Colon (tissue), 2 donors: Measurements from ENCODE around the gene LZTR1.
"Not testable (repeated sequence)": the region's sequence is repeated elsewhere in the genome, so short reads cannot be mapped to it uniquely, and the experiment has no call there.

Source experiments
- FAIRE-seq: peaks from 2 replicates; lab custom pipeline; 2012; peaks lifted over from hg19 to GRCh38; lab: Jason Lieb, UNC
- donor health status: control.
- donor health status: control.

LZTR1 gene

DNA sequence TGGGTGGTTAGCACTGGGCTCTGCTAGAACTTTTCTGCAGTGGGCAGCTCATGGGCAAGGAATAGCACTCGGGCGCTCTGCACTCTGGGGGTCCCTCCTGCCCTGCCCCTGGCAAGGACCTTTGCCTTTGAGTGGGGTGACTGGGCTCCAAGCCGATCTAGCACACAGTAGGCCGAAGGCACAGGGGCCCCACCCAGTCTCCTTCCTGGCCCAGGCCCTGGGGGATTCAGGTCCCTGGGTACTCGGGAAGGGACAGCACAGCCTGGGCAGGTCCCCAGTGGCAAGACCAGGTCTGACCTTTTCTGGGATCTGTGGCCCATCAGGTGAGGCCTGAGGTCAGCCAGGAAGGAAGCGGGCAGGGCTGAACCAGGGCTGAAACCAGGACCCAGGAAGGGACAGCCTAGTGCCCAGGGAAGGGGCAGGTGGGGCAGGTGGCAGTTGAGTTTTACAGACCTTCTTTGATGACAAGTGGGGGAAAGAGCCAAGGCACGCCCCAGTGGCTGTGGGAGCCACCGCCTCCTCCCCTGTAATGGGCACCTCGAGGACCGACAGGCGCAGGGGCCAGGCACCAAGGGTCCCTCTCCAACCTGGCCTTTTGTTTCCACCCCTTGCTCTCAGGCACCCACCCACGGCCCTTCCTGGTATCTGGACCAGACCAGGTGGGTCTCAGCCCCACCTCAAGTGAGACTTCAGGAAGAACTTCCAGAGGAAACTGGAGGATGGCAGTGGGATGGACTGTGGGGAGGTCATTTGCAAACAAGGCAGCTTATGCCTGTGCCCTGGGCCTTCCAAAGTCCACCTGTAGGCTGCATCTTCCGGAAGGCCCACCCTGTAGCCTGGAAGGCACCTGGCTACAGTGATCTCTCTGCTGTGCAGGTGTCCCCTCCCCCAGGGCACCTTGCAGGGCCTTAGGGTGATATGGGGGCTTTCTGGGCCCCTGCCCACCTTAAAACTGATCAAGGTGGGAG, 15.9 kb upstream of the LZTR1 start:
- no peak for FAIRE-seq

DNA sequence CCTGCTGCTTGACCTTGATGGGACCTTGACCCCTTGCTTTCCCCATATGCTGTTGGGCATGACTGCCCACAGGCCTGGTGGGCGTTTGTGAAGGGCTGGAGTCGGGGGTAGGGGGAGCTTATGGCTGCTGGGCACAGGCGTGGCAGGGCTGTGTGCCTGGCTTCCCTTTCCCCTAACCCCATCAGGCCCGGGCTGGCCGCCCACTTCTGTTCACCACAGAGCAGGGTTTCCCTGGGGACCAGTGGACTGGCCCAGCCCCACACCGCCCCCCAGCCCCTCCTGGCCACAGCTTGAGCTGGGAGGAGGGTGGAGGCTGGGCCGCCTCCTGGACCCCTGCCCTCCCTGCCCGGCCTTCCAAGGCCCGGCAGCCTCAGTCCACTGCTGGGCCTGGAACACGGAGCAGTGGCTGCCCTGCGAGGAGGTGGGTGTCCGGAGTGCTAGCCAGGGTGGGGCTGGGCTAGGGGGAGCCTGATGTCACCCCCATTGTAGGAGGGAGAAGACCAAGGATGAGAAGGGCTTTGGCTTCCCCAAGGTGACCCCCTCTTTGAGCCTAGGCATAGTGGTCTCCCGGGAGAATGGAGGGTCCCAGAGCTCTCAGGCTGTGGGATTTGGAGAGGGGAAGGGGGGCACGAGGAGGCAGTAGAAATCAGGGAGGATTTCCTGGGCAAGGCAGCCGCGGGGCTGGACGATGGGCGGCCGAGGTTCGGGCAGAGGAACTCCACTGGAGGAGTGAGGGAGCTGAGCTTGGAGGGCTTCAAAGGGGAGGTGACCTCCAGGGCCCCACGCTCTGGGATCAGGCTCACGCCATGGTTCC, 15.0 kb upstream of the LZTR1 start, which contains the start of gene AIFM3:
Gene AIFM3, plus strand, starts transcription at position 373 of the 814 bp plus-strand sequence. CDS start 690 bp downstream, outside the sequence.
- FAIRE-seq = no peak

DNA sequence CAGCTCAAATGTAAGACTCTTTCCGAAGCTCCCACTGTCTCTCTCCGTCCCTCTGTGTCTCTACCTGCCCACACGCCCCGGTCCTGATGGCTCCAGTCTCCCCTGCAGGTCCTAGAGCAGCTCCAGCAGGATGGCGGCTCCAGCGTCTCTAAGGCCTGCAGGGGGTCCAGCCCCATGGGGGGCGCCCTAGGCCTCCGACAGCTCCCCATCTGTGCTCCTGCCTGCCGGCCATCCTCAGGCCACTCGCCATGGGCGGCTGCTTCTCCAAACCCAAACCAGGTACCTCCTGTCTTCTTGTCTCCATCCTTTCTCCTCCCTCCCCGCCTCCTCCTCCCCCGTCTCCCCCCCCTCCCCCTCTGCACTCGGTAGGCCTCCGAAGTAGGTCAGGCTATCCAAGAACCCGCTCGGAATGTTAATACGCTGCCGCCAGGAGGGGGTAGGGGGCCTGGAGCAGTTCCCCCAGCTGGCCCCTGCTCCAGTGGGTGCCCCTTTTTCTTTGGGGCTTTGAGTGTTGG, 14.3 kb upstream of the LZTR1 start:
- no peak for FAIRE-seq

DNA sequence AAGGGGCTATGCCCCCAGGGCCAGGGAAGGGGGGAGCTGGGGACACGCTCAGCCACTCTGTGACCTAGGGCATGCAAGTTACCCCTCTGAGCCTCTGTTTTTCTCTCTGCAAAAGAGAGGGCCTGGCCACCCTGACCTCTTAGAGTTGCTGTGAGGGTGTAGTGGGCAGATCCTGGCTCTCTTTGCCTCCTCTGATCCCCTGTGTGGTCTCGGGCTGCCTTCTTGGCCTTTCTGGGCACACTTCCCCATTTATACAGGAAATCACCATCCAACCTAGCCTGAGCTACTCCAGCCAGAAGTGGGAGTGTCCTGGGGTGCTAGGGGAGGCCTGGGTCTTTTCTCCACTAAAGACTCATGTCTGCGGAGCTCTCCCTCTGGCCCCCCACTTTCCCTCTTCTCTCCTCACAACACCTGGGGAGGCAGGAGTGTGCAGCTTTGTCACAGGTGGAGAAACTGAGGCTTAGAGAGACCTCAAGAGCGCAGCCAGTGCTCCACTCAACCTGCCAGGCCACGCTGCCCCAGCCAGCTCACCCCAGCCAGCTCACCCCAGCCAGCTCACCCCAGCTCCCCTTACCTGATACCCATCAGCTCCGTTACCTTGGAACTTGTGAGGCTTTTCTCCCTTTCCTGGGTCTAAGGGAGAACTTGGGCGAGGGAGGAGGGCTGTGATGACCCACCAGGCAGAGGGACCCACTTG, 13.7 kb upstream of the LZTR1 start:
- no peak for FAIRE-seq

DNA sequence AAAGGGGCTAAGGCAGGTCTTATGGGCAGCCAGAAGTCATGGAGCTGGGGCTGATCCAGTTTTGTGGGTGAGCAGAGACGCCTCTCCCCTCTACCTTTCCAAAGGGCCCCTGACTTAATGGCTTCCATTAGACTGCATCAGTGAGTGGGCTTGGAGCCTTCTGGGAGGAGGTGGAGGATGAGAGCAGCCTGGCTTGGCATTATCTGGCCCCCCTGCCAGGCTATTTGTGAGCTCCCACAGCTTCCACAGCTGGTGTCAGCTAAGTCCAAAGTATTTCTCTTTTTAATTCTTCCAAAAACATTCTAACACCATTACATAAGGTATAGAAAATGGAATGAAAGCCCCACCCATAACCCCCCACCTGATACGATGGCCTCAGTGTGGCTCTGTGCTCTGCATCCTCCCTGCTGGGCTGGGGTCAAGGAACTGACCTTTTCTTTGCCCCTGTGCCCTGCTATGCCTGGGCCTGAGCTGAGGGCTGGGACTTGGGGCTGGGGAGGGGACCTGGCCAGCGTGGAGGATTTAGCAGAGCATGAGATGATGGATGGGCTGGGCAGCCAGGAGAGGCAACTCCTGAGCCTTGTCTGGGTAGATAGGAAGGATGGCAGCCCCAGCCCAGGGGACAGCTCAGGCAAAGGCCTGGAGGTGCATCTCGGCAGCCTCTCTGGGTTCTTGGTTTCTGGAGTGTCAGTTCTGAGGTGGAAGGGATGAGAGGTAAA, 11.0 kb upstream of the LZTR1 start:
- no peak for FAIRE-seq

DNA sequence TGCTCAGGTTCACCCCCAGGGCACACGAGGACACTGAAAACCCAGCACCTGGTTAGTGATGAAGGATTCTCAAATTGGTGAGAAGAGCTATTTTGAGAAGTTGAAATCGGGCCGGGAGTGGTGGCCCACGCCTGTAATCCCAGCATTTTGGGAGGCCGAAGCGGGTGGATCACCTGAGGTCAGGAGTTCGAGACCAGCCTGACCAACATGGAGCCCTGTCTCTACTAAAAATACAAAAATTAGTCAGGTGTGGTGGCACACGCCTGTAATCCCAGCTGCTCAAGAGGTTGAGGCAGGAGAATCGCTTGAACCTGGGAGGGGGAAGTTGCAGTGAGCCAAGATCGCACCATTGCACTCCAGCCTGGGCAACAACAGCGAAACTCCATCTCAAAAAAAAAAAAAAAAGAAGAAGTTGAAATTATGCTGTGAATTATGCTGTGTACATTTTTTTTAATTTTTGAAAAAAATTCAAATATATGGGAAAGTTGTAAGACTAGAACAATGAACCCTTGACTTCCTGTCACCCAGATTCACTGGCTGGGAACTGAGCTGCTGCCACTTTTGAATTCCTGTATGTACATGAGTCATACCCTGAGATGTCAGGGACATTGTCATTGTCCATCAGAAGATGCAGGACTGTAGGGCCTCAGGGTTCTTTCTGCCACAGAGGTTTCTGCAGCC, 9.9 kb upstream of the LZTR1 start:
- not testable (repeated sequence) for FAIRE-seq

DNA sequence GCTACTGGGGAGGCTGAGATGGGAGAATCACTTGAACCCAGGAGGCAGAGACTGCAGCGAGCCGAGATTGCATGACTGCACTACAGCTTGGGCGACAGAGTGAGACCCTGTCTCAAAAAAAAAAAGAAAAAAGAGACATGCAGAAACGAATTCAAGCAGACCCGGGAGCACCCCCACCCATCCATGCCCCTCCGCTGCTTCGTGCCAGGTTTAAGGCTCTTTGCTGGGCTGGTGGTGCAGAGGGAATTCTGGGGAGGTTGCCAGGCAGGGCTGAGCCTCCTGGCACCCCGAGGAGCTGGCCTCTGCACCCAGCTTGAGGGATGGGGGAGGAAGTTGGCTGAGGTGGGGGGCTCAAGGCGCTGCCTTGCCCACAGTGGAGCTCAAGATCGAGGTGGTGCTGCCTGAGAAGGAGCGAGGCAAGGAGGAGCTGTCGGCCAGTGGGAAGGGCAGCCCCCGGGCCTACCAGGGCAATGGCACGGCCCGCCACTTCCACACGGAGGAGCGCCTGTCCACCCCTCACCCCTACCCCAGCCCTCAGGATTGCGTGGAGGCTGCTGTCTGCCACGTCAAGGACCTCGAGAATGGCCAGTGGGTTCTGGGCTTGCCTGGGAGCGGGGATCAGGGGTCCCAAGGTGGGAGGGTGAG, 9.0 kb upstream of the LZTR1 start:
- FAIRE-seq = no peak

DNA sequence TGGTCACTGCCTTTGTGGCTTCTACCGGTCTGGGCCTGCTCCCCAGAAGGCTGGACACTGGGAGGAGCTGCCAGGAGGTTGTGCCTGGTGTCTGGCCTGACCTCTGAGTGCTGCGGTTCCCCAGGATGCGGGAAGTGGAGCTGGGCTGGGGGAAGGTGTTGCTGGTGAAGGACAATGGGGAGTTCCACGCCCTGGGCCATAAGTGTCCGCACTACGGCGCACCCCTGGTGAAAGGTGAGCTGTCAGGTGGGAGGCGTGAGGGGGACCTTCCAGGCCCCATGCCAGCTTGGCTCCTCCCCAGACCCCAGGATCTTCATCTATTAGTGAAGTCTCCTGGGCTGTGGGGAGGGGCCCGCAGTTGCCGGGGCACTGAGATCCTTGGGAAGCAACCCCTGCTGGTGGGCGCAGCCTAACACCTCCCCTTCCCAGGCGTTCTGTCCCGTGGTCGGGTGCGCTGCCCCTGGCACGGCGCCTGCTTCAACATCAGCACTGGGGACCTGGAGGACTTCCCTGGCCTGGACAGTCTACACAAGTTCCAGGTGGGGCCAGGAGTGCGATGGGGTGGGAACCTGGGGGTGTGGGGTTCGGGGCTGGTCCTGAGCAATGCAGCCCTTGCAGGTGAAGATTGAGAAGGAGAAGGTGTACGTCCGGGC, 8.3 kb upstream of the LZTR1 start:
- FAIRE-seq = no peak

DNA sequence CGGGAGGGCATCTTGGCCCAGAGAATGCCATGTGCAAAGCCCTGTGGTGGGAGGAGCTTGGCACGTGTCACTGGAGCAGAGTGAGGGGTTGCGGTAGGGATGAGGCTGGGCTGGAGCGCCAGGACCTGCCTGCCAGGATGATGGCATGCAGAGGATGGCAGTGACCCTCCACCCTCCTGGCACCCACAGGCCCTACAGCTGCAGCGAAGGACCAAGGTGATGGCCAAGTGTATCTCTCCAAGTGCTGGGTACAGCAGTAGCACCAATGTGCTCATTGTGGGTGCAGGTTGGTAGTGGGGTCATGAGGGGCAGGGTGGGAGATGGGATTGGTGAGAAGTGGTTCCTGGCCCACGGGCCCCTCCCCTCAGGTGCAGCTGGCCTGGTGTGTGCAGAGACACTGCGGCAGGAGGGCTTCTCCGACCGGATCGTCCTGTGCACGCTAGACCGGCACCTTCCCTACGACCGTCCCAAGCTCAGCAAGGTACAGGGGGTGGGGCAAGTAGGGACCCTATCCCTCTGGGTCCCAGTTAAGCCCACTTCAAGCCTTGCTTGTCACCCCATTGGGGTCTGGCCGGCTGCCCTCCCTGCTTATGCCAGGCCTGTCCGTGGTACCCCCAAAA, 7.7 kb upstream of the LZTR1 start:
- no peak for FAIRE-seq

DNA sequence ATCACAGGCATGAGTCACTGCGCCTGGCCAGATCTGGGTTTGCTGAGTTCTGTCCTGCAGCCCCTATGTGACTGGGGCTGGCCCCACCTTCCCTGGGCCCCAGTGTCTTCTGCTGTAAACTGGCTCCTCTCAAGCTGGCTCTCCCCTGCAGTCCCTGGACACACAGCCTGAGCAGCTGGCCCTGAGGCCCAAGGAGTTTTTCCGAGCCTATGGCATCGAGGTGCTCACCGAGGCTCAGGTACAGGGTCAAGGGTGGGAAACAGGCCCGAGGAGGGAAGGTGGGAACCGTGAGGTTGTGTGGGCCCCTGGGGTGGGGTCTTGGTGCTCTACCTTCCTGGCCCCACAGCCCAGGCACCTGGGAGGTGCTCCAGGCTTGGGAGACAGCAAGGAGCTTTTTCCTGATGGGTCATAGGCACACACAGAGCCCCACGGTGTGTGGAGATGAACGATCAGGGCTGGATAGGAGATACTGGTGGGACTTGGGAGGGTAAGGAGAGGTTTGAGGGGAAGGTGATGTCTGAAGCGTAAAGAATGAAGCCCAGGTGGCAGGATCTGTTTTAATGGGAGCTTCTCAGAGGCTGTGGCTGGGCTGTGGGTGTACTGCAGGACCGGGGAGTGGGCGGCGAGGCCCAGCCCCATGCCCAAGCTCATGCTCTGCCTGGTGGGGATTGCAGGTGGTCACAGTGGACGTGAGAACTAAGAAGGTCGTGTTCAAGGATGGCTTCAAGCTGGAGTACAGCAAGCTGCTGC, 6.4 kb upstream of the LZTR1 start:
- FAIRE-seq = no peak

DNA sequence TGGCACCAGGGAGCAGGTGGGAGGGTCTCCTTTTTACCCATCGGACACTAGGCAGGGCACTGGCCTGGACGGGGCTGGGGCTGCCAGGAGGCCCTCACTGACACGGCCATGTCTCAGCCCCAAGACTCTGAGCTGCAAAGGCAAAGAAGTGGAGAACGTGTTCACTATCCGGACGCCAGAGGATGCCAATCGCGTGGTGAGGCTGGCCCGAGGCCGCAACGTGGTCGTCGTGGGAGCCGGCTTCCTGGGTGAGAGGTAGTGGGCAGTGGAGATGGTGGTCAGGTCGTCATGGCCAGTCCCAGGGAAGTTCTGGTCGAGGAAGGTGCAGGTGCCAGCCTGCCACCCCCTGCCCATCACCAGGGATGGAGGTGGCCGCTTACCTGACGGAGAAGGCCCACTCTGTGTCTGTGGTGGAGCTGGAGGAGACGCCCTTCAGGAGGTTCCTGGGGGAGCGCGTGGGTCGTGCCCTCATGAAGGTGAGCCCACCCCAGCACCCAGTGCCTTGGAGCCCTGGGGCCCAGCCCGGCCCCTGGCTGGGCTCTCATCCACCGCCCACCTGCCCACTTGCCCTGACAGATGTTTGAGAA, 5.7 kb upstream of the LZTR1 start:
- no peak for FAIRE-seq

DNA sequence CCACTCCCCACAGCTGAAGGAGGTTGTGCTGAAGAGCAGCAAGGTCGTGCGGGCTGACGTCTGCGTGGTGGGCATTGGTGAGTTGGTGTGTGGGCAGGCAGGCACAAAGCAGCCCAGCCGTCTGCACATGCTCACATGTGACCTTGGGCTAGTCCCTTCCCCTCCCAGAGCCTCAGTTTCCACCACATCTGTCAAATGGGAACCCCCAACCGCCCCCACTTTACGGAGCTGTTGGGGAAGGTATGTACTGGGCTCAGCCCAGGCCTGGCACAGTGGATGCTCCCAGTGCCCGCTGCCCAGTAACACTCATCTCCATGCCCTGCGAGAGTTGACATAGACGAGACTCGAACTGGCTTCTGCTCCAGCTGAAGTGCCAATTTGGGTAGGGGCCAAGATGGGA, 5.1 kb upstream of the LZTR1 start:
- no peak for FAIRE-seq

DNA sequence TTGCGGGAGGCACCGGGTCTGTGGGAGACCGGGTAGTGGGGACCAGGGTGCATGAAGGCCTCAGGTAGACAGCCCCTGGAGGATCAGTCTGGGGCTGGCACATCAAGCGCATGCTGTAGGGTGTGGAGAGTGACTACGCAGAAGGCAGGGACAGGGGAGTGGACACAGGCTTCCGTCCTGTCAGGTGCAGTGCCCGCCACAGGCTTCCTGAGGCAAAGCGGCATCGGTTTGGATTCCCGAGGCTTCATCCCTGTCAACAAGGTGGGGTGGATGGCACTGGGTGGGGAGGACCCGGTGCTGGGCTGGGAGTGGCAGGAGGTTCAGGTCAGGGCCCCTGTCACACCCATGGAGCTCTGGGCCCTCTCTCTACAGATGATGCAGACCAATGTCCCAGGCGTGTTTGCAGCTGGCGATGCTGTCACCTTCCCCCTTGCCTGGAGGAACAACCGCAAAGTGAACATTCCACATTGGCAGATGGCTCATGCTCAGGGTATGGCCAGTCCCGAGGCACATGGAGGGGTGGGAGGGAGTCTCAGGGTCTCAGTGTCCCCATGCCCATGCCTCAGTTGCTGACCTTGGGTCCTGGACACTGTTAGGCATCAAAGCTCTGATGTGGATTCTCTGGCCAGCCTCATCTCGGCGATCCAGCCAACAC, 4.5 kb upstream of the LZTR1 start:
- FAIRE-seq = no peak

DNA sequence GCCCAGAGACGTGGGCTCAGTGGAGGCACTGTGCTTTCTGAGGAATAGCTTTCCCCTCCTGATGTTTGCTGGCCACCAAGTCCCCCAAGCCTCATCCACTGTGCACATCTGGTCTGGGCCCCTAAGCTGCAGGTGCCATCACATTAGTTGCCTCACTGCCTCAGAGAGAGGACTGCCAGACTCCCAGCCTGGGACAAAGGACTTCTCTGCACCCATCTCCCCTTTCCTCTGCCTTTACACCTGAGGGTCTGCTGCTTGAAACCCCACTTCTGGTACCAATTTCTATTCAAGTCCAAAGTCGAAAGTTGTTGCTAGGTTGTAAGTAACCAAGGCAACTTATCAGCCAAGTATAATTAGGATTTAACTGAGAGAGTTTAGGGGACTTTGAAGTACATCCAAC, 3.7 kb upstream of the LZTR1 start:
- FAIRE-seq = no peak

DNA sequence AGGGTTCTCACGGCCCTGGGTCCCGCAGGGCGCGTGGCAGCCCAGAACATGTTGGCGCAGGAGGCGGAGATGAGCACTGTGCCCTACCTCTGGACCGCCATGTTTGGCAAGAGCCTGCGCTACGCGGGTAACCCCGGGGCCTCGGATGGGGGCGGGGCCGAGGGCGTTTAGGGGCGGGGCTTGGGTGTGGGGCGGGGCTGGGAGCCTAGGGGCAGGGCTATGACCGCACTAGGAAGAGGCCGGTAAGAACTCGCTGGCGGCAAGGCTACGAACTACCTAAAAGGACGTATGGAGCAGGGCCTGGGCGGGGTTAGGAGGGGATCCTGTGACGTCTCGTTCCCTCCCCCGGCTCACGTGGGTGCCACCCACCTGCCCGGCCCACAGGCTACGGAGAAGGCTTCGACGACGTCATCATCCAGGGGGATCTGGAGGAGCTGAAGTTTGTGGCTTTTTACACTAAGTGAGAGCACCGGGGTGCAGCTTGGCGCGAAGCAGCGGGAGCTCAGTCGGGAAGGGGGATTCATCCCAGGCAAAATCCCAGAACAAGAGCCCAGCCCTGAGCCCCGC, 2.8 kb upstream of the LZTR1 start:
- FAIRE-seq = no peak

DNA sequence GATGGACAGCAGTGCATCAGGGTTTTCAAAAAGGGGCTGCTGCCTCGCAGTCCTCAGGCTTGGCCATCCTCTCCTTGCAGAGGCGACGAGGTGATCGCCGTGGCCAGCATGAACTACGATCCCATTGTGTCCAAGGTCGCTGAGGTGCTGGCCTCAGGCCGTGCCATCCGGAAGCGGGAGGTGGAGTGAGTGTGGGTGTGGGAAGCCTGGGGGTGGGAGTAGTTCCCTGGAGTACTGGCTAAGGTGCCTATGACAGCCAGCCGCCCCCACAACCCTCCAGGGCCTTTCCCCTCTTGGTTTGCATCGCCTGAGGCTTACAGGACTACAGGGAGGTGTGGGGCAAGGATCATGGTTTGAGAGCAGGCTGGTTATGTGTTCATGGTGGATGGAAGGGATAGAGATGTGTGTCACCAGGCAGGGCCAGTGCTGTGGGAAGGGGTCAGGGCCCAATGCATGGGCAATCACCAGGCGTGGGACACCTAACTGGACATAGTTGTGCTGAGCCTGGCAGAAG, 2.1 kb upstream of the LZTR1 start:
- FAIRE-seq = no peak

DNA sequence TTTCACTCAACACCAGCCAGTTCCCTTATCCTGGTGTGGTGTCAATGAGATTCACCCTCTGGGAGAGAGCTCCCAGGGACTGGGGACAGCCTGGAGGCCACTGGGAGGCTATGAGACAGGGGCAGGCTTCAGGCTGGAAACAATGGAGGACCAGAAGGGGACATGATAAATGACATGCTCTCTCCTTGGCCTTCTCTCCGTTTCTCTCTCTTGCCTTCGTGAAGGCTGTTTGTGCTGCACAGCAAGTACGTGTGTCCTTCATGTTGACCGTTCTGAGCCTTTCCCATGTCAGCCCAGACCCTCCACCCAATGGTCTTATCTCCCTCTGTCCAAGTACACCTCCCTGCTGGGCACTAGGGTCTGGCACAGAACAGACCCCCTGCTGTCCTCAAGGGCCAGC, 1.6 kb upstream of the LZTR1 start:
- no peak for FAIRE-seq
